HG02938 (cell line): Measurements from ENCODE around the gene AVPI1.
A peak's percentile ranks its signal among the peaks of the same experiment; 100 is the strongest.
"Not testable (repeated sequence)": the region's sequence is repeated elsewhere in the genome, so short reads cannot be mapped to it uniquely, and the experiment has no call there.

Experiments
- ATAC-seq: cut with Tn5 transposase; IDR thresholded peaks from one replicate; pipeline ENCODE4 v1.9.1; 2021; ENCODE audit warnings: mild to moderate bottlenecking, moderate library complexity; ENCODE audit not compliant: unreplicated experiment

Gene AVPI1

DNA sequence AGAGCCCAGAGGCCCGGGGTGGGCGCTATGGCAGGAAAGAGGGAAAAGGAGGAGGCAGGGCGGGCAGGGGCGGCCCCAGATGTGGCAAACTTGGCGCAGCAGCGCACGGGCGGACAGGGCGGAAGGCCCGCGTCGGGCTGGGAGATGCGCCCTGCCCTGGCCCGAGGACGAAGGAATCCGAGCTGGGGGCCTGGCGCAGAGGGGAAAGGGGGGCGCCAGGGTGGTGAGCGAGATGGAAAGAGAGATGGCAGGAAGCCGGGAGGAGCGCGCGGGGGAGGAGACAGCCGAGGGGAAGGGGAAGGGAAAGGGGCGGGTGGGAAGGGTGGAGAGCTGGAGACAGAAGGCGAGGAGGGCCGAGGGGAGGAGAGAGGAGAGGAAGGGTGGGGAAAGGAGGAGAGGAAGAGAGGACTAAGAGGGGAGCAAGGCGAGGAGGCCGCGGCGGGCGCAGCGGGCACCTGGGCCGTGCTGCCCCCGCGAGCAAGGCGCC, 26.3 kb upstream of the AVPI1 start, which contains the start of gene MARVELD1:
MARVELD1 (plus strand) TSS at position 392 of the 487 bp plus-strand sequence. CDS start 147 bp downstream, outside the sequence.
- ATAC-seq, result no peak

DNA sequence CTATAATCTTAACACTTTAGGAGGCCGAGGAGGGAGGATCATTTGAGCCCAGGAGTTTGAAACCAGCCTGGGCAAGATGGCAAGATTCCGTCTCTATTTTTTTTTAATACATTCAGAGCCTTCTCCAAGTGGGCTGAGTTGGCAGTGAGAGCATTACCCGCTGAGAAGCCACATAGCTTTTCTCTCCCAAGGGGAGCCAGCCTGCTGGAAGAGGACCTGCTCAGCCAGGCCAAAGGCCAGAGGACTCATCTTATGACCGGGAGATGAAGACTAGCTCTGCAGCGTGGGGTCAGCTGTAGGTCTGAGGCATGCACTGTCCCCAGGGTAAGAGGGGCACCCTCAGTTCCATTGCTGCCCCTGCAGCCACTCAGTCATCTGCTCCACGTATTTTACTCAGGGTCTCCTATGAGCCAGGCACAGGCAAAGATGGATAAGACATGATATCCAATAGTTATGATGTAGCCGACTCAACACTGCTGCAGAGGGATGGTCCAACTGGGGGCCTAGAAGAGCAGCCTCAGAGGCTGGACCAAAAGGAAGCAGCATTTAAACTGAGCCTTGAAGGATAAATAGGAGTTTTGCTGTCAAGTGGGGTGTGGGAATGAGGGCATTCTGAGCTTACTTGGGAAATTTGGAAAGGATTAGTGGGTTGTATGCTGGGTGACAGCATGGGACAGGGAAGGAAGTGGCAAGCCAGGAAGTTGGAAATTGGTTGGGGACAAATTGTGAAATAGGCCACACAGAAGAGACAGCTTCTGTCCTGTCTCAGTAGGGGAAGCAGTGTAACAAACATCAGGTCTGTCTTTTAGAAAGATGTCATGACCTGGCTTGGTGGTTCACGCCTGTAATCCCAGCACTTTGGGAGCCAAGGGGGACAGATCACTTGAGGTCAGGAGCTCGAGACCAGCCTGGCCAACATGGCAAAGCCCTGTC, 24.9 kb upstream of the AVPI1 start:
- no peak for ATAC-seq

DNA sequence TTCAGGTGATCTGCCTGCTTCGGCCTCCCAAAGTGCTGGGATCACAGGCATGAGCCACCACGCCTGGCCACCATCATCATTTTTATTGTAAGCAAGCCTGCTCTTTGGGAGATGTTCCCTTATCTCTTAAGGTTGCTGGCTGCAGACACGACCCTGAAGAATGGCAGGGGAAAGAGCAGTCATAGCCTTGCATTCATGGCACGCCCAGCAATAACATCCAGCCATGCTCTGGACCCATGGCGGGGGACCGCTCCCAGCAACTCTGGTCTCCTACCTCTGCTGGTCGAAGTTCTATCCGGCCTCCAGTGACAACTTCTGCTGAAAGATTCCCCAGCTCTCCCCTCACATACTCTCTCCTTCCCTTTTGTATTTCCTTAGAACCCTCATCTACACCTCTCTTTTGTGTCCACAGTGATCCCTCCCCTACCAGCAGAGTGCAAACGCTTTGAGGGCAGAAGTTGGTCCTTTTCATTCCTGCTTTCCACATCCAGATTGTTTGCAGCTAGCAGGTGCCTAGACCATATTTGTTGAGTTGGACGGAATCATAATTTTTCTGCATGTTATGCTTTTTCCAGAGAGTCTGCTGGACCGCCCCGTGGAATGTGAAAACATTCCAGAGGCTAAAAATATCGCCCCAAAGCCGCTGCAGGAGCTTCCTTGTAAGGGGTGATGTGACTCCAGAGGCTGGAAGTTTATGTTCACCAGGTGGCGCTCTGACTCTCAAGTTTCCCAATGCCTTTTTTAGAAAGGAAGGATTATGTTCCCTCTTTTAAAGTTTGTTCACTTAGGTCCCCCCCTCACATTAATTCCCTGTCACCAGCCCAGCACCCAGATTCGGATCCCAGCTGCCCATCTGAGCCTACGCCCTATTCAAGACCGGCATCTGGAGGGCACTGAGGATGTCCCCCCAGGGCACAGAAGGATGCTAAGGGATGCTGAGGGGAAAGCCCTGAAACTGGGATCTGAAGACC, 22.2 kb upstream of the AVPI1 start:
- no peak for ATAC-seq

DNA sequence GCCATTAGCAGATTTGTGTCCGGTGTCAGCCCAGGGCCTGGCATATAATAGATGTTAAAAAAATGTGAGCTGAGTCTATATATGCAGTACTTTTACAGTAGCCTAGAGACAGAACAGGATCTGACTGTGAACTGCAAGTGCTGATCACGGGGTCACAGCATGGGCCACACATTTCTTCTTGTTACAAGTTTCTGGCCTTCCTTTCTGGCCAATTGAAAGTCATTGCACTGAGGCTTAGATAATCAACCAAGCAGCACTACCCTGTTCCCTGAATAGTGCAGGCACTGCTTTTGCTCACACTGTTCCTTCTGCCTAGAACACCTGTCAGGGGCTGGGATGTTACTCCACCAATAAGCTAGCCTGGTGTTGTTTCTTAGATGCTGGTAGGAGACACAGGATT, 21.1 kb upstream of the AVPI1 start:
- ATAC-seq, result no peak

DNA sequence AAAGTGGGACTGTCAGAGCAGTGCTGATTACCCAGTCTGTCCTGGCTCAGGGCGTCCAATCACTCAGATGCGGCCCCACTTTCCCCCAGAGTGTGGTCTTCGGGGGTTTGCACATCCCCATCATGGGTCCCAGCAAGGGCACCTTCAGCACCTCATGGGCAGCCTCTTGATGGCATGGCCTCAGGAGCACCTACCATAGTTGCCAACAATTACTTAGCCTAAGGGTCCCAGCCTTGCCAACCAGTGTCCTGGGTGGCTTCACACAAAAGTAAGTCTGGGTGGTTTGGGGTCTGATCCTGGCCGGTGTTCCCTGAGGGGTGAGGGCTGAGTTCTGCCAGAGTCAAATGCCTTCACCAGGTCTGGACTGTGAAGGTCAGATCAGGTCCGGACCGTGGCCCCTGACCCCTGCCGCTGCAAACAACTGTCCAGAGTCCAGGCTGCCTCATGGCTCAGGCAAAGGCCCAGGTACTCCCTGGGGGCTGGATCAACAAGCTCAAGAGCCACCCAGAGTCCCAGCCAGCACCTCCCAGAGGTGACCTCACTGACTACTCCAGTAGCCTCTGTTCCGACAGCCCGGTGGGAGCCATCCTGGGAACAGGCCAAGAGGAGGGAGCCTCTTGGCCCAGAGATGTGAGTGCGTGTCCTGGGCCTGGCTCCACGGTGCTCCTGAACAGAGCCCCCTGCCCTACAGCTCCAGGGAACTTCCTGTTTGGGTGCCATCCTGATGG, 20.3 kb upstream of the AVPI1 start:
- ATAC-seq, result no peak

DNA sequence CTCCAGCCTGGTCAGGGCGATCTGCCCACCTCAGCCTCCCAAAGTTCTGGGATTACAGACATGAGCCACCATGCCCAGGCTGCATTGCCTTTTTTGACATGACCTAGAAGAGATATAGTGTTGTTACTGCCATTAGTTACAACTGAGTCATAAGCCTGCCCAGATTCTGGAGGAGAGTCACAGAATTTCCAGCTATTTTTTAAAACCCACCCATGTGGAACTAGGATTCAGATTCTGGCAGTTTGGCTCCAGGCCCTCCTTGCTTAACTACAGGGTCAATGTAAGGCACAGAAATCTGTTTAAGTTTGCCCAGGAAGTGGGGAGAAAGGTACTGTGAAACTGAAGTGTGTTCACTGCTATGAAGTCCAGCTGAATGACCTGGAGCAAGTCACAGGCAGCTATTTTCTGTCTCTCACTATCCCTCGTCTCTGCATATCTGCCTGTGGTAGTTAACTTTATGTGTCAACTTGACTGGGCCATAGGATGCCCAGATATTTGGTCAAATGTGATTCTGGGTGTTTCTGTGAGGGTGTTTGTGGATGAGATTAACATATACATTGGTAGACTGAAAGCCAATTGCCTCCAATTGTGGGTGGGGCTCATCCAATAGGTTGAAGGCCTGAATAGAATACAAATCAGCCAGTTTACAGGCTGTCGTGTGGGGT, 18.1 kb upstream of the AVPI1 start:
- ATAC-seq, result no peak

DNA sequence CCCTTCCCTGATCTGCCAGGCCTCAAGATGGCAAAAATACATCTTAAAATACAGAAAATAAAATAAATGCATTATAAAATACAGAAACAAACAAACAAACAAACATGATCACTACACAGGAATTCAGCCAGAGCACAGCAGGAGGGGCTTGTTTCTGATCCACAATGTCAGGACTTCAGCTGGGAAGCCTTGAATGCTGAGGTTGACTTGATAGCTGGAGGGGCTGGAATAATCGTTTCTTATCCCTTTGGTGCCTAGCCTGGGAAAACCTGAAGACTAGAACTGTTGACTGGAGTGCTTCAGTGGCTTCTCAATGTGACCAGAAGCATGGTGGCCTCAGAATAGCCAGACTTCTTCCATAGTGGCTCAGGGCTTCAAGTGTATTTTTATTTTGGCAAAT, 17.3 kb upstream of the AVPI1 start:
- no peak for ATAC-seq

DNA sequence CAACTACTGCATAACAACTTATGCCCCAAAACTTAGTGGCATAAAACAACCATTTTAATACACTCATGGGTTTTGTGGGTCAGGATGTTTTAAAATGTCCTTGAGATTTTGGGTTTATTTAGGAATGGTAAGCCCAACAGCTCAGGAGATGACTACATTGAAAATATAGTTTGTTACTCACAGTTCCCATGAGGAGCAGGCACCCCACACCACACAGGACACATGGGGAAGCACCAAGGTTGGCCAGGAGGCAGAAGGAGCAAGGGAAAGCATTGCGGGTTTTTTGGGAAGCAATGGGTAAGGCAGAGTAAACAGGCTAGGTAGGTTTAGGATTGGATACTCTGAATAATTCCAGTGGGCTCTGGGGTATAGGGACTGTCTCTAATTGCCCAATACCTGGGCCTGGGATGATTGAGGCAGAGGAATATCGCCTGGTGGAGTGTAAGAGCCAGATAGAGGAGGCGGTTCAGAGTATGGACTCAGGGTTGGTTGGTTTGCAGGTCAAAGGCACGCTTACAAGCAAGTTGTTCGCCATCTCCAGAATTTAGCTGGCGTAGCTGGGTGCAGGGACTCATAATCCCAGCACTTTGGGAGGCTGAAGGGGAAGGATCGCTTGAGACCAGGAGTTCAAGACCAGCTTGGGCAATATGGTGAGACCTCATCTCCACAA, 16.5 kb upstream of the AVPI1 start:
- no peak for ATAC-seq

DNA sequence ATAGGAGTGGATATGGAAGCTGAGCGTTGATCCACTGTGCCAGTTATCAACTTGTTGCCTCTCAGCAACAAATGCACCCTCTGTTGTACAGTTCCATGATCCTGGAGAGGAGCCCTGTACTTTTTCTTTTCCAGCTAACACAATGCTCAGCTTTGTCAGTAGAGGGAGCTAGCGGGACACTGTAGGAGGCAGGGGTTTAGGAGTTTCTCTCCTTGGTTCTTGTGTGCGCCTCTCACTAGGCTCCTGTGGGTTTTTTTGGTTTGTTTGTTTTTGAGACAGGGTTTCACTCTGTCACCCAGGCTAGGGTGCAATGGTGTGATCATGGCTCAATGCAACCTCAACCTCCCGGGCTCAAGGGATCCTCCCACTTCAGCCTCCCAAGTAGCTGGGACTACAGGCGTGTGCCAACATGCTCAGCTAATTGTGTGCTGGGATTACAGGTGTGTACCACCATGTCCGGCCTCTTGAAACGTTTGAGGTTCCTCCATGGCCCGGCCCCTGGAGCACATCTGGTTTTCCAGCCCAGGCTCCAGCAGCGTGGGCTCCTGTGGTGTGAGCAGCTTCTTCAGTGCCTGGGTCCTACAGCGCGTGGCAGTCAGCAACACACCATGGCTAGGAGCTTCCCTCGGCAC, 14.5 kb upstream of the AVPI1 start:
- ATAC-seq, result peak; percentile 85

DNA sequence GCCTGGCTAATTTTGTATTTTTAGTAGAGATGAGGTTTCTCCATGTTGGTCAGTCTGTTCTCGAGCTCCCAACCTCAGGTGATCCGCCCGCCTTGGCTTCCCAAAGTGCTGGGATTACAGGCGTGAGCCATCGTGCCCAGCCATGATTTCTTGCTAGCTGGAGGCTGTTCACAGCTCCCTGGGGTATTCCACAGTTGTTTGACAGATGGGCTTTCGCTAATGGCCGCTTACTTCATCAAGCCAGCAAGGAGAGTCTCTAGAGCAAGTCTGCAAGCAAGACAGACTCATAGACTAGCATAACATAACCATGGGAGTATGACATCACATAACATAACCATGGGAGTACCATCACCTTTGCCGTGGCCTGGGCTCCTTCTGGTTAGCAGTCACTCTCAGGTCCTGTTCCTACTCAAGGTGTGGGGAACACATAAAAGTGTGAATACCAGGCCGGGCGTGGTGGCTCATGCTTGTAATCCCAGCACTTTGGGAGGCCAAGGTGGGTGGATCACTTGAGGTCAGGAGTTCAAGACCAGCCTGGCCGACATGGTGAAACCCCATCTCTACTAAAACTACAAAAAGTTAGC, 11.1 kb upstream of the AVPI1 start:
- ATAC-seq, result not testable (repeated sequence)

DNA sequence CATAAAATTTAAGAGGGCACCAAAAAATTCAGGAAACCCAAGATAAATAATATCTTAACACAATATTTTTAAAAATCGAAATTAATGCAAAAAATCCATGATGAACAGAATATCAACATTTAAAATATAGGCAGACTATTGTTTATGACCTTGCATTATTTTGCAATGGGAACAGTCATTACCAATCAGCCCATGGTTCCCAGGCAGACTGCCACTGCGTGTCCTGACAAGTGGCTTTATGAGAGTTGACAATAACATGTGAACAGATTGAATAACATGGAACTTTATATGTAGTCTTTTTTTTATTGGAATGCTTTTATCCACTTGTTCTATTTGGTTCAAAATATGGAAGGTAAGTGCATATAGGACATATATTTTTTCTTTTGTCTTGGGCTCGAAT, 3.1 kb upstream of the AVPI1 start:
- no peak for ATAC-seq

DNA sequence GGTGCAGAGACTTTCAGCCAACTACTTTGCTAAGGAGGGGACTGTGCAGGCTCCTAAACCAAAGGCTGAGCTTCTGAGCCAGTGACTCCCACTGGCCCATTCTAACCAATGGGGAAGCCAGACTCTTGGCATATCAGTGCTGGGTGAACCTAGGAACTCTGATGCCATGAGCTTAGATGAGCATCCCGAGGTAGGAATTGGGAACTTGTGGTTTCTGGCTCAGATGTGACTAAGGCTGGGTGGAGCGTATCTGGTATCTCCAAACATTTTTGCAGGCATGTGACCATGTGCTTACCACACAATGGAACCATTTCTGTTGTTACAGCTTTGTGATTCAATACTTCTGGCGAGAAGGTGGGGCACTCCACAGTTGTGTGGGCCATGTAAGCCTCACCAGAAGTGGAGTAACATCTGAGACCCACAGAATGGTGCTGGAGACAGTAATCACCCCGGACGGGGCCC, 2.5 kb upstream of the AVPI1 start:
- ATAC-seq, result no peak

DNA sequence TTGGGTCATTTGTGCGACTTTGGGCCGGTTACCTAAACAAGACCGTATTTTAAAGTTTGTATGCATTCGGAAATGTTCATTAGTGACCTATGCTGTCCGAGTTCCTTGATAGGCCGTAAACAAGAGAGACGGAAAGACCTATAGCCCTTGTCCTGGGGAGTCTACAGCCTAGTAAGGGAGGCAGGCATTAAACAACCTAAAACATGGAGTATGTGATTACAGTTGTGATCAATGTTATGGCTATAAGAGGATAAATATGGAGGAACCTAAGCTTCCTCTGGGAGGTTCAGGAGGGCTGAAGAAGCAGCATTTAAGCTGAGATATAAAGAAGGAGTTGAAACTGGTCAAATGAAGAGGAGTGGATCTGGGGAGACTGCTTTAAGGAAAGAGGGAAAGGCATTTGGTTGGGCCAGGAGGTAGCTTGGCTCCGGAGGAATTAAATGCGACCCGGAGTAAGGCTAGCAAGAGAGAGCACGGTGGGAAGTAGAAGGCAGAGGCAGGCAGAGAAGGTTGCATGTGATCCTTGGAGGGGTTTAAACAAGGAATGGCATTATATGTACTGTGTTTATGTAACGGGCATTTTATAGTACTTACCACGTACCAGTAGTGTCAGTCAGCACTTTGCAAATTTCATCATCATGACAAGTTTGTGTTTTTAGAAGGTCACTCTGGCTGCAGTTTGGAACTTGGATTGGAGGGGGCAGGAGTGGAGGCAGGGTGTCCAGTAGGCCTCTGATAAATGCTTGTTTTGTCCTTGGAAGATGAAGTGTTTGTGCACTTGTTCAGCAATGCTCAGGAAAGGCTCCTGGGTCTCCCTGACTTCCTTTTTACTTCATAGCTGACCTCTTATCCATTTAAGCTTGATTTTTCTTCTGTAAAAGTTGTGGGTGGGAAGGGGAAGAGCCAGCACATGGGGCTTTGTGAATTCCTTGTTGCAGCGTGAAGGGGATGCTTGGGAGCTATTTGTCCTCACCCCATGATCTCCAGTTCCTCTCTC, 1.0 kb upstream of the AVPI1 start:
- no peak for ATAC-seq

DNA sequence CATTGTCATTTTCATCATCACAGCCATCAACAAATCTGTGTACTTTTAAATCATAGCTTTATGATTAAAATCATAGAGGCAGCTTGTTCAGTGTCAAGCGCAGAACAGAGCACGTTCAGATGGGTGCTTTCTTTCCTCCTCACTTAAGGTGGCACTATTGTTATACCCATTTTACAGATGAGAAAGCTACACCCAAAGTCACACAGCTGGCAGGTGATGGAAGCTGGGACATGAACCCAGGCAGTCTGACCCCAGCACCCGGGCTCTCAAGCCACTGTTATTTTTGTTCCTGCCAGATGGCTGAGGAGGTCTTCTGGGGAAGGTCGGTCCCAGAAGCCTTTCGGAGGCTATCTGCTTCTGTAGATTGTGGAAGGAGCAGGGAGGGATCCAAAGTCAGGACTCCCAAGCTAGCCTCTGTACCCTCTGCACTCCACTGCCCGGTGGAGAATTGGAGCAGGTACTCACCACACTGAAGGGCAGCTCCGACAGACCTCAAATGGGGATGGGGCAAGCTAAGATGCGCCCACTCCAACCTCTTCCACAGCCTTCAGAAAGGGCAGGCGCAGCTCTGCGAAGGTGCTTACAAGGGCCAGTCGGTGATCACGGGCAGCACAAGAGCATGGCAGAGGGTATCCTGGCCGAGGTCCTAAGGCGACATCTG, 610 bp downstream of the AVPI1 start:
- no peak for ATAC-seq

DNA sequence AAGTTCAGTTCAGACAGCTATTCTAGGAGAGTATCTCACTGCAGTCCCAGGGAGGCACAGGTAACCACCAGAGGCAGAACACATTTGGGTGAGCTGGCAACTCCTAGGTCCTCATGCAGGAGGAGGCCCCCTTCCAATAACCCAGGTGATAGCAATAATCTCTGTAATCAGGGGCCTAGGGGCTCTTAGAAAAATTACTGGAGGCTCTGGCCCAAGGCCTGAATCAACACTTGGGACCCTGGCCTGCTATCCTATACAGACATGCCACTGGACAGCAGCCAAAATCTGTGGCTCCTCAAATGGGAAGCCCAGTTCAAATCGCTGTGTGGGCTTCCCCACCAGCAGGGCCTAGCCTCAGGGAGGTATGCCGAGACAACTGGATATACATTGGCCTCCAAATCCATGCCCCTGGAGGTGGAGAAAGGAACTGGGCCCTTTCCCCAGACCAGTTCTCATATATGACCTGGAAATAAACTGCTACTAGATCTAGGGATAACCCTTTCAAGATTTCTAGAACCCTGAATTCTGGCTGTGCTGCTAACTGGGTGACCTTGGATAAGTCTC, 1.6 kb downstream of the AVPI1 start:
- no peak for ATAC-seq

DNA sequence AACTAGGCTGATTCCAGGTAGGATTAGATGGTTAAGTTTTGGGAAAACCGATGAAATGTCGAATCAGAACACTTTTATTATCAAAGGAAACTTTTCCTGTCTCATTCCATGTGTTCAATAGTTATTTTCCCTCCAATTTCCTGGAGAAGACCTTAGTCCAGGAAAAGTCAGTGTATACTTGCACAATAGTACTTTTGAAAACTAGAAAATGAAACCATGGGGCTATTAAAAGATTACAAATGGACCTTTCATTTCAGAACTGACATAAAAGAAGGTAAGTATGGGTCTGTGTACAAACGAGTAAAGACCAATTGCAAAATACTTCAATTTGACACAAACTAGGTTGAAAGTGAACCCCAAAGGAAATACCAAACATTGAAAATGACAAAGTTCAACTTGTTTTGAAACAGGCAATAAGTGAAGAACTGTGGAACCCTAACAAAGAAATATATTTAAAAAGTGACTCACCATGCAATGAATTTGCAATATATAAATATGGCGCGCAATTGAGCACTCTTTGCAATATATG, 2.1 kb downstream of the AVPI1 start:
- ATAC-seq, result no peak
